ENCODE measurements around the gene GLYATL3.

GRCh38 chr6:49516147-49516505, 16.4 kb downstream of the GLYATL3 start:
- no peak for TF ChIP-seq EP300 (IDR thresholded peaks at IDR 0.05)
- TF ChIP-seq CTCF (IDR thresholded peaks at IDR 0.05) = no peak
- TF ChIP-seq POLR2AphosphoS5 (IDR thresholded peaks at IDR 0.05) = no peak
